H9 (cell line): ENCODE results near the gene LHPP. TPM values are rescaled to one million over a fixed set of nuclear protein-coding genes. Genes with fewer than 3 reads are reported as not detected.

Experiments used
- DNase-seq: peaks from one replicate; pipeline ENCODE4 v3.0.0-alpha.2; 2017
- H2AFZ ChIP-seq: one replicate; pipeline ENCODE4 v1.6.1; 2013; ENCODE audit warnings: mild to moderate bottlenecking, low read length, control low read depth, moderate library complexity
- H2AK5ac ChIP-seq: 2 replicates; pipeline ENCODE4 v1.6.1; 2013; ENCODE audit warnings: low read length, control low read depth, mixed read lengths; ENCODE audit not compliant: insufficient read length
- H2BK120ac ChIP-seq: one replicate; pipeline ENCODE4 v1.6.1; 2013; ENCODE audit warnings: low read depth, mild to moderate bottlenecking, low read length, control low read depth, inconsistent platforms; ENCODE audit not compliant: poor library complexity, severe bottlenecking
- H2BK12ac ChIP-seq: 2 replicates; pipeline ENCODE4 v1.6.1; 2013; ENCODE audit warnings: low read length, control low read depth, mixed read lengths, low read depth; ENCODE audit not compliant: insufficient read length
- H2BK15ac ChIP-seq: 2 replicates; pipeline ENCODE4 v1.6.1; 2013; ENCODE audit warnings: low read depth, low read length, control low read depth
- H2BK20ac ChIP-seq: one replicate; pipeline ENCODE4 v1.6.1; 2013; ENCODE audit warnings: low read depth, mild to moderate bottlenecking, low read length, control low read depth, inconsistent platforms; ENCODE audit not compliant: poor library complexity, severe bottlenecking
- H2BK5ac ChIP-seq: 2 replicates; pipeline ENCODE4 v1.6.1; 2013; ENCODE audit warnings: low read length, control low read depth, mixed read lengths; ENCODE audit not compliant: insufficient read length
- H3K14ac ChIP-seq: 2 replicates; pipeline ENCODE4 v1.6.1; 2013; ENCODE audit warnings: low read length, control low read depth; ENCODE audit not compliant: insufficient read depth
- H3K18ac ChIP-seq: 2 replicates; pipeline ENCODE4 v1.6.1; 2013; ENCODE audit warnings: low read depth, mild to moderate bottlenecking, mixed read lengths, low read length, control low read depth; ENCODE audit not compliant: insufficient read length
- H3K23ac ChIP-seq: 2 replicates; pipeline ENCODE4 v1.6.1; 2013; ENCODE audit warnings: low read length, control low read depth, mixed read lengths, low read depth; ENCODE audit not compliant: insufficient read length
- H3K23me2 ChIP-seq: 2 replicates; pipeline ENCODE4 v1.6.1; 2013; ENCODE audit warnings: low read depth, mild to moderate bottlenecking, mixed read lengths, low read length, control low read depth; ENCODE audit not compliant: insufficient read length, poor library complexity, severe bottlenecking
- H3K27ac ChIP-seq: 2 replicates; pipeline ENCODE4 v1.5.1; 2013; ENCODE audit warnings: low read length, control low read depth, mixed read lengths, low read depth; ENCODE audit not compliant: insufficient read length
- H3K27me3 ChIP-seq: 2 replicates; pipeline ENCODE4 v1.6.1; 2013; ENCODE audit warnings: low read length, control low read depth, inconsistent platforms; ENCODE audit not compliant: insufficient read depth
- H3K4ac ChIP-seq: 2 replicates; pipeline ENCODE4 v1.6.1; 2013; ENCODE audit warnings: low read depth, mild to moderate bottlenecking, control low read depth, inconsistent platforms, low read length, moderate library complexity
- H3K4me1 ChIP-seq: 2 replicates; pipeline ENCODE4 v1.6.1; 2013; ENCODE audit warnings: low read length, control low read depth, inconsistent platforms; ENCODE audit not compliant: insufficient read depth
- H3K4me2 ChIP-seq: 2 replicates; pipeline ENCODE4 v1.6.1; 2013; ENCODE audit warnings: low read length, control low read depth, mixed read lengths; ENCODE audit not compliant: insufficient read length, insufficient read depth
- H3K56ac ChIP-seq: 2 replicates; pipeline ENCODE4 v1.6.1; 2013; ENCODE audit warnings: low read depth, mild to moderate bottlenecking, mixed read lengths, low read length, control low read depth; ENCODE audit not compliant: insufficient read length
- H3K79me1 ChIP-seq: 2 replicates; pipeline ENCODE4 v1.6.1; 2013; ENCODE audit warnings: low read depth, mild to moderate bottlenecking, moderate library complexity, low read length, control low read depth, inconsistent platforms; ENCODE audit not compliant: insufficient read depth, poor library complexity, severe bottlenecking
- H3K79me2 ChIP-seq: 2 replicates; pipeline ENCODE4 v1.6.1; 2013; ENCODE audit warnings: low read length, control low read depth, inconsistent platforms; ENCODE audit not compliant: insufficient read depth
- H3K9ac ChIP-seq: 2 replicates; pipeline ENCODE4 v1.6.1; 2013; ENCODE audit warnings: low read length, control low read depth, mixed read lengths; ENCODE audit not compliant: insufficient read length; ENCODE audit errors: extremely low read depth
- H3K9me3 ChIP-seq: one replicate; pipeline ENCODE4 v1.6.1; 2013; ENCODE audit warnings: low read depth, low read length, inconsistent platforms; ENCODE audit not compliant: control insufficient read depth
- H3T11ph ChIP-seq: one replicate; pipeline ENCODE4 v1.6.1; 2013; ENCODE audit warnings: mild to moderate bottlenecking, low read length, control low read depth, inconsistent platforms
- H4K20me1 ChIP-seq: one replicate; pipeline ENCODE4 v1.6.1; 2013; ENCODE audit not compliant: control insufficient read depth, insufficient read length, insufficient read depth
- H4K5ac ChIP-seq: 2 replicates; pipeline ENCODE4 v1.6.1; 2013; ENCODE audit warnings: low read depth, mild to moderate bottlenecking, mixed read lengths, low read length, control low read depth; ENCODE audit not compliant: insufficient read length
- H4K8ac ChIP-seq: replicated peaks from 2 replicates; pipeline ENCODE4 v1.6.1; 2013; ENCODE audit warnings: low read length, control low read depth, mixed read lengths, low read depth; ENCODE audit not compliant: insufficient read length
- H4K91ac ChIP-seq: 2 replicates; pipeline ENCODE4 v1.6.1; 2013; ENCODE audit warnings: low read depth, mild to moderate bottlenecking, moderate library complexity, mixed read lengths, low read length, control low read depth; ENCODE audit not compliant: insufficient read length
- H3K27ac Mint-ChIP-seq, 3 experiments: 2 replicates in 2 of 3; 3 replicates in 1 of 3; pipeline ENCODE4 v1.8.0; 2020 to 2021; ENCODE audit warnings: mixed read lengths in 3 of 3, mild to moderate bottlenecking in 1 of 3, moderate library complexity in 1 of 3
- H3K27me3 Mint-ChIP-seq: 2 replicates; pipeline ENCODE4 v1.8.0; 2021; ENCODE audit warnings: low read depth, mild to moderate bottlenecking, moderate library complexity, mixed read lengths
- H3K36me3 Mint-ChIP-seq, 3 experiments: 2 replicates in 2 of 3; 3 replicates in 1 of 3; pipeline ENCODE4 v1.8.0; 2020 to 2021; ENCODE audit warnings: low read depth in 3 of 3, mixed read lengths in 3 of 3; ENCODE audit not compliant: insufficient read depth in 1 of 3
- H3K4me1 Mint-ChIP-seq, 2 experiments: 2 replicates each; pipeline ENCODE4 v1.8.0; 2020; ENCODE audit warnings: mixed read lengths in 2 of 2
- H3K4me3 Mint-ChIP-seq, 2 experiments: 2 replicates in 1 of 2; 3 replicates in 1 of 2; pipeline ENCODE4 v1.8.0; 2020 to 2021; ENCODE audit warnings: mild to moderate bottlenecking in 2 of 2, mixed read lengths in 2 of 2, moderate library complexity in 1 of 2
- H3K9me3 Mint-ChIP-seq, 2 experiments: 2 replicates in 1 of 2; 3 replicates in 1 of 2; pipeline ENCODE4 v1.8.0; 2020; ENCODE audit warnings: mild to moderate bottlenecking in 2 of 2, mixed read lengths in 2 of 2, moderate library complexity in 1 of 2
- WGBS: extraction: QIAGEN DNeasy Blood & Tissue Kit; methylation state at CpG from one replicate; pipeline ENCODE4 v1.1.7; 2013; ENCODE audit warnings: missing lambda C conversion rate, low lambda C conversion rate, mixed read lengths; ENCODE audit not compliant: insufficient read length; ENCODE audit errors: extremely low coverage; 5-methylcytosine and 5-hydroxymethylcytosine counted together
- total RNA-seq: library from RNA; stranded (reverse); gene quantifications from 2 replicates; pipeline ENCODE4 v1.2.1, GENCODE V29; 2021
- TF ChIP-seq, protein P1 (sequence below): fragments of 200-600 bp; sonication (generic); conservative IDR thresholded peaks from 3 replicates; pipeline ENCODE4 v1.8.0; 2021; ENCODE audit warnings: antibody characterized with exemption, mild to moderate bottlenecking

The LHPP gene
- total RNA-seq, 1 experiment from 2014 or later: 29.6 TPM

DNA sequence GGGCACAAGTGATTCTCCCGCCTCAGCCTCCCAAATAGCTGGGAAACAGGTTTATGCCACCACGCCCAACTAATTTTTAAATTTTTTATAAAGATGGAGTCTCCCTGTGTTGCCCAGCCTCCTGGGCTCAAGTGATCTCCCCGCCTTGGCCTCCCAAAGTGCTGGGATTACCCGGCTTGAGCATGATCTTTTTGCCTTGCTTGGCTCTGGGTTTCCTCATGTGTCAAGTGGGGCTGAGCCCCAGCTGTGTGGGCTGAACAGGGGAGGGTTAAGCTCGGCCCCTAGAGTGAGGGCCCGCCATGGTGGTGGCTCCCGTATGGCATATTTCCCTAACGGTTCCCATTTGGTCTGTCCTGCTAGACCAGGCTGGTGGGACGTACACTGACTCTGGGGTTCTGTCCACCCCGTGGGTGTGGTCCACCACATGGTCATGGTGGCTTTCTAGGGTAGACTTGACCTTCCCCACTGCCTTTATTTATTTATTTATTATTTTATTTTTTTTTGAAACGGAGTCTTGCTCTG is 66.3 kb downstream of the LHPP start:
- Histone ChIP-seq H2BK15ac (no peak overlapping the region), H3K9ac (no peak overlapping the region), H2BK12ac (no peak overlapping the region), H3K14ac (no peak overlapping the region), H2BK5ac (no peak overlapping the region), H3K79me1 (no peaks in the 10 kb centered on the region), H3T11ph (no peak overlapping the region), H3K4ac (no peak overlapping the region), H3K27me3 (no peaks in the 10 kb centered on the region), H3K9me3 (no peaks in the 10 kb centered on the region), H3K23me2 (no peaks in the 10 kb centered on the region), H4K8ac (no peak overlapping the region), H3K4me2 (no peak overlapping the region), H2BK20ac (no peak overlapping the region), H3K27ac (no peak overlapping the region), H3K4me1 (0 out of 2 replicates have a peak, but pooled peaks cover 2% of the 10 kb centered on the region), H2AK5ac (no peak overlapping the region), H3K18ac (no peak overlapping the region), H4K20me1 (no peaks in the 10 kb centered on the region), H3K23ac (no peak overlapping the region), H4K91ac (no peak overlapping the region), H2AFZ (no peak overlapping the region), H3K79me2 (no peaks in the 10 kb centered on the region), H4K5ac (no peak overlapping the region), H3K56ac (no peak overlapping the region), H2BK120ac (no peak overlapping the region)
- Mint-ChIP-seq H3K27ac (peak overlapping the region in 1 of 3 experiments; percentile 85; a peak in 1 of 7 replicates), H3K9me3 (no peaks in the 10 kb centered on the region), H3K4me3 (no peak overlapping the region), H3K36me3 (no peaks in the 10 kb centered on the region), H3K27me3 (no peaks in the 10 kb centered on the region; the same call in 1 of the 2 replicates), H3K4me1 (peaks cover 11 to 31% of the 10 kb centered on the region in 2 experiments)
- TF ChIP-seq, protein P1, sequence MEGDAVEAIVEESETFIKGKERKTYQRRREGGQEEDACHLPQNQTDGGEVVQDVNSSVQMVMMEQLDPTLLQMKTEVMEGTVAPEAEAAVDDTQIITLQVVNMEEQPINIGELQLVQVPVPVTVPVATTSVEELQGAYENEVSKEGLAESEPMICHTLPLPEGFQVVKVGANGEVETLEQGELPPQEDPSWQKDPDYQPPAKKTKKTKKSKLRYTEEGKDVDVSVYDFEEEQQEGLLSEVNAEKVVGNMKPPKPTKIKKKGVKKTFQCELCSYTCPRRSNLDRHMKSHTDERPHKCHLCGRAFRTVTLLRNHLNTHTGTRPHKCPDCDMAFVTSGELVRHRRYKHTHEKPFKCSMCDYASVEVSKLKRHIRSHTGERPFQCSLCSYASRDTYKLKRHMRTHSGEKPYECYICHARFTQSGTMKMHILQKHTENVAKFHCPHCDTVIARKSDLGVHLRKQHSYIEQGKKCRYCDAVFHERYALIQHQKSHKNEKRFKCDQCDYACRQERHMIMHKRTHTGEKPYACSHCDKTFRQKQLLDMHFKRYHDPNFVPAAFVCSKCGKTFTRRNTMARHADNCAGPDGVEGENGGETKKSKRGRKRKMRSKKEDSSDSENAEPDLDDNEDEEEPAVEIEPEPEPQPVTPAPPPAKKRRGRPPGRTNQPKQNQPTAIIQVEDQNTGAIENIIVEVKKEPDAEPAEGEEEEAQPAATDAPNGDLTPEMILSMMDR: no peak
- WGBS: no CpG with 5 or more reads among the region's 11 CpGs
- no peak for DNase-seq
